ENCODE data around the gene EPB41L3.
"Not testable (repeated sequence)": the region's sequence is repeated elsewhere in the genome, so short reads cannot be mapped to it uniquely, and the experiment has no call there.

Gene EPB41L3

DNA sequence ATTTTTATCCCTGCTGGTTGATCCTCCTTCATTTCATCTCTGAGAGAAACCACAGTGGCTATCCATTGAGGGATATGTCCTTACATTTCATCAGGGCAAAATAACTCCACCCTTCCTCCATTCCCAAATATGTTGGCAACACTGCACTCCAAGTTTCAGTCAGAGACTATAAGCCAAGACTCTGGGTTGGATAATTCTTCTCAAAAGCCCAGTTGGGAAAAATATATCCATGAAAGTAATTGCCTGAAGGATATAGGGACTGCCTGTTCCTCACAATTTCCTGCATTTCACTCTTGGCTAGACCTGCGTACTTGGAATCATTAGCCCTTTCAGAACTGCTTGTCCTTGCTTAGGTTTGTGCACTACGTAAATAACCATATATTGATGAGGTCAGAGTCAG lies 27.9 kb upstream of the EPB41L3 start:
- no peak overlapping the region for H3K27ac ChIP-seq
- no peak for TF ChIP-seq ZFX (IDR thresholded peaks at IDR 0.05; ENCODE audit: borderline replicate concordance)
- TF ChIP-seq CTCF (IDR thresholded peaks at IDR 0.05) = no peak

DNA sequence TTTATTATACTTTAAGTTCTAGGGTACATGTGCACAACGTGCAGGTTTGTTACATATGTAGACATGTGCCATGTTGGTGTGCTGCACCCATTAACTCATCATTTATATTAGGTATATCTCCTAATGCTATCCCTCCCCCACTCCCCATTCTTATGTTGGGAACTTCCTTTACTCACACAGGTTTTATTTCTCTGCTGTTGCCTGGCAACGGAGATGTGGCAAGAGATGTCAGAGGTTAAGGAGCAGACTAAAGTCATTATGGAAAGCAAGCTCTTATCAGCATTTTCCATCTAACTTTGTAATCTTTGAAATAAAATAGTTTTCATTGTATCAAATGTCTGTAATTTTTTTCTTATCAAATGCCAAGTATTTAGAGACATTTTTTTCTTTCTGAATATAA lies 26.8 kb upstream of the EPB41L3 start:
- not testable (repeated sequence) for H3K27ac ChIP-seq

DNA sequence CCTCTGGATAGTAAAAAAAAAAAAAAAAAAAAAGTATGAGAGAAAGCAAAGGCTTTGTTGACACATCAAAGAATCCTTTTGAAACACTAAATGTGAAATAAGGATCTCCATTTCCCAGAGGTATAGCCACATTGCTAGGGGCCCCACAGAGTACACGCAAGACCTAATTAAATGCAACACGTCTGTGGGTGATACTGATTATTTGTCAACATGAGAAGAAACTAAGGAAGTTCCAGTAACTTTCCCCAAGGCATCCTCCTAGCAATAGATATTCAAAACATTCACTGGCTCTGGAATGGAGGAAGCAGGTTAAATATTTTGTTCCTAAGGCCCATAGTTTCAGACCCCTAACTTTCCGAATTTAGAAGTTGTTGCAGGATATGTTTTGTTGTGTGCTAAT lies 24.6 kb upstream of the EPB41L3 start:
- TF ChIP-seq CTCF (IDR thresholded peaks at IDR 0.05) = no peak
- no peak for TF ChIP-seq ZFX (IDR thresholded peaks at IDR 0.05; ENCODE audit: borderline replicate concordance)
- H3K27ac ChIP-seq = no peak overlapping the region

DNA sequence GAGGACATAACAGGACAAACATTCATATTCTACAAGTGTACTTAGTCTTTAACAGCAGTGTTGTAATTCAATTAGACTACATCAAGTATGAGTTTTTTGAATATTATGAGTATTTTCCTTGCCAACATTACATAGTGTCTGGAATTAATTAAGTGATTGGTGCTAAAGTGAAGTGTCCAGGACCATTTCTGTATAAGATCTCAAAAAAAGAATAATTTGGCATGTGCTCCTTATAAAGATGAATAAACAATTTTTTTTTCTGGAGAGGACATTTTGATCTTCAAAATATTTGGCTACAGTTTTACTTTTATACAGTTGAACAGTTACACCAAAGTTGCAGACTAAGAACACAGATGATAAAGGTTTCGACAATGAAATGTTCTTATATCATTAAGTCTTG lies 15.1 kb upstream of the EPB41L3 start:
- no peak overlapping the region for H3K27ac ChIP-seq
- TF ChIP-seq CTCF (IDR thresholded peaks at IDR 0.05) (no peak), ZFX (IDR thresholded peaks at IDR 0.05; ENCODE audit: borderline replicate concordance) (no peak)

GRCh38 chr18:5556310-5556974 lies 12.6 kb upstream of the EPB41L3 start:
- H3K27ac ChIP-seq = no peak overlapping the region
- TF ChIP-seq CTCF (IDR thresholded peaks at IDR 0.05) (no peak), ZFX (IDR thresholded peaks at IDR 0.05; ENCODE audit: borderline replicate concordance) (no peak)

DNA sequence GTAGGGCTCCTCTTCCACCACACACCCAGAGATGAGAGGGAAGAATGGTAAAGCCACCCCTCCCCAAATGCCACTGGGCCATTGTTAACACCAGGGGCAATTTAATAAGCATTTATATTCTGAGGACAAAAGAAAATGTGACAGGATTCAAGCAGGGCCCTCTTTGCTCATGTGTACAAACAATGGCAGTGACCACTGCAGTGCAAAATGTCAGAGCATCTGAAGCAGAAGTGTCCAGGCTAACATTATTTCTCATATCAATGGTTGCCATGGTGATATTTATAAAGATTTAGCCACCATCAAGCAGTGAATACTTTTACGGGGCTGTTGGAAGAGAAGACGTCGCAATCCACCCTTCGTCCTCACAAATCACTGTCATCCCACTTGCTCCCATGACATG lies 10.8 kb upstream of the EPB41L3 start:
- TF ChIP-seq ZFX (IDR thresholded peaks at IDR 0.05; ENCODE audit: borderline replicate concordance) (no peak), CTCF (IDR thresholded peaks at IDR 0.05) (no peak)
- no peak overlapping the region for H3K27ac ChIP-seq

GRCh38 chr18:5546660-5547059 lies 2.9 kb upstream of the EPB41L3 start:
- TF ChIP-seq ZFX (IDR thresholded peaks at IDR 0.05; ENCODE audit: borderline replicate concordance) (no peak), CTCF (IDR thresholded peaks at IDR 0.05) (no peak)
- no peak overlapping the region for H3K27ac ChIP-seq

Data from 22Rv1 (cell line).